SIG-M5 (cell line): ENCODE measurements around the gene SERINC1.
A peak's percentile ranks its signal among the peaks of the same experiment; 100 is the strongest.
"Not testable (repeated sequence)": the region's sequence is repeated elsewhere in the genome, so short reads cannot be mapped to it uniquely, and the experiment has no call there.

Experiments
- DNase-seq: peaks from one replicate; lab custom pipeline; 2025; lab: John Stamatoyannopoulos, UW

The SERINC1 gene

GRCh38 chr6:122471107-122472021 lies at the start of gene SERINC1:
Gene SERINC1 (minus strand): TSS chr6:122471807. CDS start chr6:122471737, 70 bp downstream.
- peak; percentile 54 for DNase-seq

DNA sequence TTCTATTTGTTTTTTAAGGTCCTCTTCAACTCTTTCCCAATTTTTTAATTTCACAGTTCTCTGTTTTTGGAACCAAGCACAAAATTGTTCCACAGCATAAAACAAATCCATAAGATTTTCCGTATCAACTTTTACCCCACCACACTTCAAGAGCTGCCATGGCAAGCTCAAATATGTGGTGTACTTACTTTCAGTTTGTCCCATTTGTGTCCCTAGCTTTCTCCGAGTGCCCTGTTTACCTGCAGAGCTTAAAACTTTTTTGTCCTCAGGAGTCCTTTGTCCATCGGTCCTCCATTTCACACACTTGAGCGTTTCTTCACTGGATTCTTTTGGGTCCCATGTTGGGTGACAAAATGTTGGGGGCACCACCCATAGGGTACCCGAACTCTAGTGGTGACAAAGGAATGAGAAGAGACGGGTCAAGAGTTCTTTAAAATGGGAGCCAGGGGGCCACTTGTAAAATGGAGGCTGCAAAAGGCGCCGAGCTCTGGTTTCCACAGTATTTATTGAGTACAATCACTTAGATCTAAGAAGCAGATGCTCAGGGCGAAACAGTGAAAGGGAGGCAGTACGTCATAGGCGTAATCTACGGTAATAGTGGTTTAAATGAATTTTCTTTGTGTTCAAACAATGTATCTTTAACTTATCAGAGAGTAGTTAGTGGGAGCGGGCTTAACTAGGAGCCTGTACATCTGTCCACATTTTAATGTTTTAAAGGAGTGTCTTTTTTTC lies 39.8 kb upstream of the SERINC1 start:
- DNase-seq: no peak

GRCh38 chr6:122505170-122505569 lies 33.6 kb upstream of the SERINC1 start:
- DNase-seq: not testable (repeated sequence)

- DNase-seq: no peak
These were observed 29.9 kb upstream of the SERINC1 start for GRCh38 chr6:122501475-122501874.

DNA sequence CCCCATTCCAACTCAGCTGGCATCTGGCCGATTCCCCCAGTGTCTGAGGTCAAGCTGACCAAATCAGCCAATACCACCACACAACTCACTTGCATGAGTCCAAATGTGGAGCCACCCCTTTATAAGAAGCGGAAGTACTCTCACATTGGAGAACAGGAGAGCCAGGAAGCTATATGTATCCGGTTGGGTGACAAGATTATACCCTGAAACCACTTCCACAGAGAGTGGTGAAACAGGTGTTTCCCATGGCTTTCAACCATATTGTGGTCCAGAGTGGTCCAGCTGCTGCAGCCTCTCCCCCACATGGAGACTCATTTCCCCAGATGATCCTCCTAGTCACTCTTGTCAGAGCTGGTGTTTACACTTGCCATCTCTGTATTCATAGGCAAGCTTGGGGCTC lies 24.0 kb upstream of the SERINC1 start:
- no peak for DNase-seq

DNA sequence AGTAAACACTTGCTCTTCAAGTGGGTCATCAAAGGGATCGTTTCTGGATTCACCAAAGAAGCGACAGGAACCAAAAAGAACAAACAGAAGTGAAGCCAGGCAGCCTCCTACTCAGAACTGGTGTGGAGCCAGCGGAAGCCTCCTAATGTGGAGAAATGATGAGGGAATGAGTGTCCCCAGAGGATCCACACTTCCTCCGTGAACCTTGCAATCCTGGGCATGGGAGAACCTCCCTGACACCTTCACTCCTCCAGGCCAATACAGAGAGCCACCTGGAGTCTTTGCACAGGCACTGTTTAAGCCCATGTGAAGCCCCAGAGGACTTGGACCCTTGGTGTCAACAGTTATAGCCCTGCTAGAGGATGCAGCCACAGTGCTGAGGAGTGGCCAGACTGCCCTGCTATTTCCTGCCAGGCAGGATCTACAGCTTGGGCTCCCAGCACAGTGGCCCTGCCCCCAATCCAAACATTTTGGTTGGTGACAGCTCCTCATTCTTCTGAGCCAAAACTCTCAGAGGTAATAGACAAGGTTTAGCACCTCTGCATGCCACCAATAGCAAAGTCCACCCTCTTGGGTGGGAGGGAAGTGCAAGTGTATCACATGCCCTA lies 23.2 kb upstream of the SERINC1 start:
- DNase-seq: no peak

DNA sequence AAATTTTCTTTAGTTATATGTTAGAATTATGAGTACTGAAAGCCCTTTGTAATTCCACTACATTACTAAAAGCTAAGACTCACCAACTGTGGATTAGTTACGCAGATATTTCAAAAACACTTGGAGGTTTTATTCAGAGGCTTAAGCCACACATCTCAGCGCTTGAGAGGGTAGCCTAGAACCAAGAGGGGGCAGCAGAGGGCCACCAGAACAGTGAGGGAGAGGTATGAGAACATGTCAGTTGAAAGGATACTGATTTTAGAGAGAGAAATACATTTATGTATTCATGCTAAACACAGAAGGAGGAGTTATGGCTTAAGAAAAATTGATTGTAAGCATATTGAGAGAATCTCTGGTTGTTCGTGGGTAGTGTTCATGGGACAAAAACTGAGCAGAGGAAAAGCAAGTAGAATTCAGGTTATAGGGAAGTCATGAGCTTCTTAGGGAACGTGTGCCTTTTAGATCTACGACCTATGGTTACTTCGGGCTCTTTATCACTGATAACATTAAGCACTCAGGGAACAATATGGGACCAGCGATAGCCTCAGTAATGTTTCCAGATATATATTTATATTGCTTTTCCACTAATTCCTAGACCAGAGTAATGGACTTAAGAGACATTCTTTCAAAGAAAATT lies 20.4 kb upstream of the SERINC1 start:
- DNase-seq: no peak

- DNase-seq: no peak
These were observed 19.0 kb upstream of the SERINC1 start for GRCh38 chr6:122490607-122491006.

- peak; percentile 60 for DNase-seq
These were observed 13.2 kb upstream of the SERINC1 start for GRCh38 chr6:122484760-122485159.

- DNase-seq: no peak
These were observed 11.1 kb upstream of the SERINC1 start for GRCh38 chr6:122482750-122483080.

GRCh38 chr6:122476131-122476530 lies 4.5 kb upstream of the SERINC1 start:
- DNase-seq: no peak

- DNase-seq: no peak
These were observed 374 bp upstream of the SERINC1 start for GRCh38 chr6:122472022-122472340.

DNA sequence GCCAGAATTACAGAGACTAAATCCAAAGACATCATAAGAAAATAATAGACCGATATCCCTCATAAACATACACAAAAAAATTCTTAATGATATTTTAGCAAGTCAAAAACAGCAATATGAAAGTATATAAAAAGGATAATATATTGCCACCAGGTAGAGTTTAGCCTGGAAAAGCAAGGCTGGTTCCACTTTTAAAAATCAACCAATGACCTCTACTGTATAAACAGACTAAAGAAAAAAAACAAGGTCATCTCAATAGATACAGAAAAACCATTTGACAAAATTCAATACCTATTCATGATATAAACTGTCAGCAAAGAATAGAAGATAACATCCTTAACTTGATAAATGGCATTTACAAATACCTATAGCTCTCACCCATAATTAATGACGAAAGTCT lies 9.7 kb downstream of the SERINC1 start:
- DNase-seq: no peak

DNA sequence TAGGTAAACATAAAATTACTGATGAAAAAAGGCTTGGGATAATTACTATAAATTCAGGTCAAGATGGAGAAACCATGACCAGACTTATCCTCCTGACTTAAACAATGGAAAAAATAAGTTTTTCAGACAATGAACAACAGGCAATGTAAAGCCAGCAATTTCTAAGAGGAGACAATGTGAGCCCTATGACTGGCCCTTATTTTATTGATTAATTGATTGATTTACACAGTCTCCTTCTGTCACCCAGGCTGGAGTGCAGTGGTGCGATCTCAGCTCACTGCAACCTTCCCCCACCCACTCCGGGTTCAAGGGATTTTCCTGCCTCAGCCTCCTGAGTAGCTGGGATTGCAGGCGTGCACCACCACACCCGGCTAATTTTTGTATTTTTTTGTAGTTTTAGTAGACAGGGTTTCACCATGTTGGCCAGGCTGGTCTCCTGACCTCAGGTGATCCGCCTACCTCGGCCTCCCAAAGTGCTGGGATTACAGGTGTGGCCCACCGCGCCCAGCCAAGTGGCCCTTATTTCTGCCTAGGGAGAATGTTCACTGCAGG lies 11.7 kb downstream of the SERINC1 start:
- DNase-seq: not testable (repeated sequence)

DNA sequence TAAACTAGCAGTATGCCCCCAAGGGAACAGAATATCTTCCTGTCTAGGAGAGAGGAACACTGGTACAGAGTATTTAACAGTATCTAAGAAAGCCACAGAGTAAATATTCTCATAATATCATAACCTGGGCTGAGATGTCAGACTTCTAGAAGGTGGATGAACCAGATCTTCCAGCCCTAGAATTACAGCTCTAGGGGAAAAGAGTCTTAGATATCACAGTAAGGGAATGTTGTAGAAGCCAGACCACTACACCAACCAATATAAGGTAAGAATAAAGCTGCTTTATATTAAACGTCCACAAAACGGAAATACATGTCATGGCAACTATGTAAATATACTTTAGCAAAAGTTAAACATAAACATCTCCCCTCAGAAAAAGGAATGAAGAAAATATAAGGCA lies 12.4 kb downstream of the SERINC1 start:
- no peak for DNase-seq

- DNase-seq: no peak
These were observed 13.5 kb downstream of the SERINC1 start for GRCh38 chr6:122458087-122458486.

GRCh38 chr6:122455116-122455515 lies 16.5 kb downstream of the SERINC1 start:
- DNase-seq: not testable (repeated sequence)

DNA sequence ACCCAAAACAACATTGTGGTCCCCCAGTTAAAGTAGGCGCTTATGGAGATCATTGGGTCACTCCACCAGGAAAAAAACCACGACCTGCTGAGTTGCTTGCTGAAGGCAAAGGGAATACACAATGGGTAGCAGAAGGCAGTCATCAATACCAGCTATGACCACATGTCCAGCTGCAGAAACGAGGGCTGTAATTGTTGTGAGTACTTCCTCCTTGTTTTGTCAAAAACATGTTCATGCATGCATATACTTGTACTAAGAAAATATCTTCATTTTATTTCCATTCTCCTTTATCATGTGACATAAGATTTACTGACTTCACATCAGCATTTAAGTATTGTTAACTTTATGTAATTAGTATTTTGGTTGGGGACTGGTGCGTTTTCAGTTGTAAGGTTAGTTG lies 16.9 kb downstream of the SERINC1 start:
- DNase-seq: no peak

DNA sequence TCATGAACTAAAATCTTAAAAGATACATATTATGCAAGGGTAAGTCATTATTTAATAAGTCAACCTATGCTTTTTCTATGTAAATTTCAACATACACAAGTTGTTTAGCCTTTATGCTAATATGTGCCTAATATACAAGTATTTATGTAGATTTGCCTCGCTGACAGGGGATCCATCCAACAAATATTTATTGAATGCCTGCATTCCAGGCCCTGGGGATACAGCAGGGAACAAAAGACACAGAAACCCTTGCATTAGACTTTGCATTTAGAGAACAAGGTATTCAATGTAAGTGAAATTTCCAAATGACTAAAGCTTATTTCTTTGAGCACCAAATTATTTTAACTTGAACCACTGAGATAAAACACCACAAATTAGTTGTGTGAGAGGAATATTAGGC lies 19.1 kb downstream of the SERINC1 start:
- no peak for DNase-seq

- DNase-seq: no peak
These were observed 22.5 kb downstream of the SERINC1 start for GRCh38 chr6:122449069-122449468.

DNA sequence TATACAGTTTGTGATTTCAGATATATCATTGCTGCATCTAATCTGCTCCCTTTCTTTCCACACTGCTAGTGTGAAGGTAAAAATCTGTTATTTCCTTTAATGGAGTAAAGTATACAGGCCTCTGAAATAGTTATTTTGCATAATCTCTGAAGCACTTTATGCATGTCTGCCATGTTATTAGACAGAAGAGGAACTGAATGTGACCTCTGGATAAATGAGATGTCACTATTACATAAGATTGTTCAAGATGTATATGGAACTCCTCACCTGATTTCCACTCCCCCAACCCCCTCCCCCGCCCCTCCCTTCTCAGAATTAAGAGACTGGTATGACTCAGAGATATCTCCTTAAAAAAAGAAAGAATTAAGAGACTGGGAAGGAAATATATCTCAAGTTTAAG lies 26.3 kb downstream of the SERINC1 start:
- DNase-seq: no peak

GRCh38 chr6:122438975-122439374 lies 32.6 kb downstream of the SERINC1 start:
- DNase-seq: no peak
